NCI-H774 (cell line): Measurements from ENCODE around the gene ANTXR1.
"Not testable (repeated sequence)": the region's sequence is repeated elsewhere in the genome, so short reads cannot be mapped to it uniquely, and the experiment has no call there.

ENCODE experiments used
- DNase-seq: peaks from one replicate; lab custom pipeline; 2025; lab: John Stamatoyannopoulos, UW

Gene ANTXR1

DNA sequence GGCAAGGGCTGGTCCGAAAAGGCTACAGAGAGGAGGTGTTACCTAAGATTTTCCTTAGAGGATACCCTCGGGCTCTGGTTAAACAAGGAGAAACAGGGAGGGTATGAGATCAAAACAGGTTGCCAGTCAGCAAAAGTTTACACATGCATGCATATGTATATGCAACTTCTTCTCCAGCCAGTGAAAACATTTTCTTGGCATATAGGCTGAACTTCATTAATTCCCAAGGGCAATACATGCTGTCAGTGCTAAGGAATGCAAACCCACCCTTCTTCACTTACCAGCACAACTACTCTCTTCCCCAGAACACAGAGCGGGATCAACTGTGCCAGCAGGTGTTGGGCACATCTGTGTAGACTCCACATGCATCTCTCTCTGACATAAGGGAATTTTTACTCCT lies 198.1 kb downstream of the ANTXR1 start:
- no peak for DNase-seq

DNA sequence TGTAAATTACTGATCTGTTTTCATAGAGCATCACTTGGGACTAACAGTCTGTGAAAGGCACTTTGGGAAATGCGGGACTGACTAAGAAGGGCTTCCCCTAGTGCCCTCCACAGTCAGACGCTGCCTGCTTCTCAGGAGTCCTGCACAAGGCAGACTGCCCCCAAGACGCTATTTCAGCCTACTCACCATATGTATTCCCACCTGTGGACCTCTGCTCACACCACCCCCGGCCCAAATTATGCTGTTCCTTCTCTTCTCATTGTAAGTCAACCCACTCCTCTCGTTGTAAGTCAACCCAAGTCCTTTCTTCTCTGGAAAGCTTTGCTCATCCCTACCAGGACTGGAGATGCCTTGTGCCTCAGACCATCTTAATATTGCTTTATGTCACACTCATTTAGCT lies 198.7 kb downstream of the ANTXR1 start:
- no peak for DNase-seq

DNA sequence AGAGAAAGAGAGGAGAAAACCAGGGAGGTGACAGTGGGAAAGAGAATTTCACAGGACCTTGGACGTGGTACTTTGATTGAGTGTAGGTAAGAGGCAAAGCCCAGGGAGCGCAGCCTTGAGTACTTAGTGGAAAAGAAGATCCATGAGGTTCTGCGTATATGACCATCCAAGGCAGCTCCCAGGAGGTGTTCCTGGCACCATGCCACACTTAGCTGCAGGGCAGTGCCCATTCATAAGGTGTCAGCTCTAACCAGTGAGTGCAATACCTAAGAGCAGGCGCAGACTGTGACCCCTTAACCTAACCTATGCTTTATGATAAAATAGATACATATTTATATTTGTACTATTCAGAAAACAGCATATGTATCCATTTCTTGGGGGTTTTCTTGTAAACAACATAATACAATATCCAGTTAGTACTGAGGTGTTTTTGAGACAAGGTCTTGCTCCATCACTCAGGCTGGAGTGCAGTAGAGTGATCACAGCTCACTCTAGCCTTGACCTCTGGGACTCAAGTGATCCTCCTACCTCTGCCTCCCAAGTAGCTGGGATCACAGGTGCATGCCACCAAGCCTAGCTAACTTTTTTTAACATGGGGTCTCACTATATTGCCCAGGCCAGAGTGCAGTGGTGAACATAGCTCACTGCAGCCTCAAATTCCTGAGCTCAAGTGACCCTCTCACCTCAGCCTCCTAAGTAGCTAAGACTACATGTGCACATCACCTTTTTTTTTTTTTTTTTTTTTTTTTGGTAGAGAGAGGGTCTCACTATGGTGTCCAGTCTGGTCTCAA lies 199.5 kb downstream of the ANTXR1 start:
- DNase-seq: no peak

DNA sequence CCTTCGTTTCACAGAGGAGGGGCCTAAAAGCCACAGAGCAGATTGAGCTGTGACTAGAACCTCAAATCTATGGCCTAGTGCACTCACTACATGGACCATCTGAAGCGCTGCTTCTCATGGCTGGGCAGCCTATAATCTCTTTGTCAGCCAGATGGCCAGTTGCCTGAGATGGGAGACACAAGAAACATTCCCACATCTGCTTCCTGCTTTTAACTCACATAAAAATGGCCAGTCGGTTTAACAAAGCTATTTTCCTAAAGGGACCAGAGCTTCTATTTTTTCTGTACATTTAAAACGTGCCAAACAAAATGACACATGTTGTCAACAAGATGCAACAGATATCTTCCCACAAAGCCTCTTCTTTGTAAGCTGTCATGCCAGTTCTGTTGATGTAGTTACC lies 200.2 kb downstream of the ANTXR1 start:
- DNase-seq: no peak

DNA sequence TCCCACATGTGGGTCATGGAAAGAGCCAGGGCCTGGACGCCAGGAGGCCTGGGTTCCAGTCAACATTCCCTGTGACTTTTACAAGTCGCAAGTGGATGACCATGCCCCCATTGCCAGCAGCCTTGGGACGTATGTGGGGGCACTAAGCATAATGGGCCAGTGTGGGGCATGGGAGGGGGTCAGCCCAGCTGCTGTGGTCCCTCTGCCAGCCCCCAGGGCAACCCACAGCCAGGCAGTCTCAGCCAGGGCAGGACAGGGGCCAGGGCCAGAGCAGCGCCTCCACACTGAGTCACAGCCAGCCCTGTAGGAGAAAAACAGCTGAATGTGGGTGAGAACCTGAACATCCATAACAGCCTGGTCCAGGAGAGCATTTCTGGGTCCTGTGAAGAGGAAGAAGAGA lies 200.8 kb downstream of the ANTXR1 start:
- DNase-seq: no peak

DNA sequence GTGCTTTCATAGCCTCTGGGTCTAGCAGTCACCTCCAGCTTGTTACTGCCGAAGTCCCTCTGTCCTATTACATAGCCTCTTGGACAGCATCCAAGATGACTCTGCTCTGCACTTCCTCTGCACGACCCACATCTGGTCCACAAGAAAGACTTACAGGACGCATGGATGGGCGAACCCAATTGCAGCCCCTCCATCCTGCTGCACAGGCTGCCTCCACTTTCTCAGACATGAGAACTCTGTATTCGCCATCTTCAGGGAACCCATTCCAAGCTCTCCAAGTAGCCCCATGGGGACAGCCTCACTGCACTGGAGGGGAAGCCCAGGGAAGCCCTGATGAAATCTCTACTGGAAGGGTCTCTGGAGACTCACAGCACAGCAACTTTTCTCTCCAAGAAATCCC lies 201.9 kb downstream of the ANTXR1 start:
- DNase-seq: no peak

DNA sequence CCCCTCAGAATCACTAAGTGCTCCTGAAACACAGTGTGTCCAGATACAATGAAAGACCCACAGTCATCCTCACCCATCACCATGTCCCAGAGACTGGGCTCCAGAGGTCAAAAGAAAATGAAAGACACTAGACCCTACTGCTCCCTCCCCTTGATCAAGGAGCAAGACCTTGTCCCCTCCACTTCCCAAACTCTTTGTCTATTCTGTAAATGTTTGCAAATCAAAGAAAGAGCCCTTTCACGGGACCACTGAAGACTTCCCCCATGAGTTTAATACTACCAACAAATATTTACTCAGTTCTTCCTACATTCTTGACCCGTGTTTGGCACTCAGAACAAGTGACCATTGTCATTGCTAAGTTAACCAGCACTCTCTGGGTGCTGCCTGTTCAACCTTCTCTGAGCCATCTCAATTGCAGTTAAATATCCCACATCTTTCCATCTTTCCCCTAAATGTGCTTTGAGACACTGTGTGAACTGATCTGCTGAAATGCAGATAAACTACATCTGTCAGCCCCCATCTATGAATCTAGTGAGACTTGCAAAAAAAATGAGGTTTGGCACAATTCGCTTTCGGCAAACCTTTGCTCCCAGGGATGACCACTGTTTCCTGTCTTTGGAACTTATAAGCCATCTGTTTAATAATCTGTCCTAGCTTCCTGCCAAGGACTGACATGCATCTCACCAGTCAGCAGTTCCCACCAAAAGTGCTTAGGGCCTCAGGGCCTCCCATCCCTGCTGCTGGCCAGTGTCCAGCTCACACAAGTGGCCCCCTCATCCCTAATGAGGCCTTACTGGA lies 203.8 kb downstream of the ANTXR1 start:
- no peak for DNase-seq

DNA sequence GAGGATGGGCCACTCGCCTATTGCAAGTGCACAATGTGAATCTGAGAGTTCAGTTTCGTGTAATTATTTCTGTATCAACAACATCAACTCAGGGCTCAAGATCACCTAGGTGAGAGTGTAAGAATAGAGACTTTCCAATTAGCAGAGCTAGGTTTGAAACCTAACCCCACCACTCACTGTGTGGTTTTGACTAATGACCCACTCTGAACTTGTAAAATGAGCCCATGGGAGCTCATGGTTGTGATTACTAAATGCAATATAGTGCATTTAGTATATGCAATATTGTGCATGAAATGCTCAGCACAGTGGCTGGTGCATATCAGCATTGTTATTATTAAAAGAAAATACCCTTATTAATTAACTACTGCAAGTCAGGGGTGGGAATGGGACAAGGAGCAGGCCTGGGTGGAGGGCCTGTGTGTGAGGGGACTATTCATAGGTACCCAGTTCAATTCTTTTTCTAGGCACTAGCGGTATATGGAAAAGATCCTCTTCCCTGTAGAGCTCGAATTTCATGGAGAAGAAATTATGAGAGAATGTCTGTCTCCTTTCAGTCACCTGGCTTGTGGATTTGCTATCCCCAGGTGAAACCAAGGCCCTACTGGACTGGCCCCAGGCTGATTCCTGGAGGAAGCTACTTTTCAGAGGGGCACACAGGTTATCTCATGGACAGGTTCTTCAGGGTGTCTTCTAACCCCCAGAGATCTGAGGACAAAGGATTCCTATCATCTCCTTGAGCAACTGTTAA lies 204.5 kb downstream of the ANTXR1 start:
- no peak for DNase-seq

DNA sequence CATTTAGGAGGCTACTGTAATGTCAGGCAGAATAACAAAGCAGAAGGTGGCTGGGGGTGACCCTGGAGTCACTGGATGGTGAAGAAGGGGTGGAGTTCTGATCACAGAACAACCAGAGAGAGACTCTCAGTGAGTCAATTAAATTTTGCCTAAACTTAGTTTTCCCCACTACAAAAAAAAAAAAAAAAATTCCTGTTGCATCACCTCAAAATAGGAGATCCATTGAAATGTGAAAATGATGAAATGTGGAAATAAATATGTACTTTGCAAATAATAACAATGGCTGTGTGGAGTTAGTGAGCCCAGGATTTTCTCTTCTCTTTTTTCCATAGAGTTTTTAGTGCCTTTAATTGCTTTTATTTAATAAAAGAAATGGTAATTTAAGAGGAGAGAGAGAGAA lies 208.5 kb downstream of the ANTXR1 start:
- no peak for DNase-seq

DNA sequence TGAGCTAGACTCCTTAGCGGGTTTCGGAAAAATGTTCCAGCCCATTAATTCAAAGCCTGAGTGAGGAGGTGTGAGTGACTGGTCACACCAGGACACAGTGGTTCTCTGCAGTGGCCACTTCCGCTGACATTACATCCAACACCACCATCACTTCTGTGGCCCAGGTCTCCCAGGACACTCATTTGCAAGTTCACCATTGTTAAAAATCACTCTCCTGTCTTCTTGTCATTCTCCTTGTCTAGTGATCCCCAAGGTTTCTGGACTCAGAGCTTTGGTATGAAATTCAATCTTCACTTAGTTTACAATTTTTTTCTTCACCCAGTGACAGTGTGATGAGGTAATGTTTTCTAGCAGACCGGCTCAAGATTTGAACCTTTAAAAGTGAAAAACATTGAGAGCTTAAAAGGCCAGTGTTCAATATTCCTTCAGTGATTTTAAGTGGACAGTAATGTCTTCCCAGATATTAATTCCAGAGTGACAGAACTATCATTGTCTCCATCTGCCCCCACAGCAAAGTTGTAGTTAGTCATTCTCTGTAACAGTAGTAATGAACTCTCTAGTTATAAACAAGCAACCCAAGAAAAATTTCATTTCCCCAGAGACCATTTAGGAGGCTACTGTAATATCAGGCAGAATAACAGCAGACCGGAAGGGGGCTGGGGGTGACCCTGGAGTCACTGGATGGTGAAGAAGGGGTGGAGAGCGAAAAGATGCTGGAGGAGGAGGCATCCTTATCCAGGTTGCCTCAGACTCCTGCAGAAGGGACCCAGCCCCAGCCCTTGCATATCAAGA lies 209.2 kb downstream of the ANTXR1 start:
- DNase-seq: no peak

DNA sequence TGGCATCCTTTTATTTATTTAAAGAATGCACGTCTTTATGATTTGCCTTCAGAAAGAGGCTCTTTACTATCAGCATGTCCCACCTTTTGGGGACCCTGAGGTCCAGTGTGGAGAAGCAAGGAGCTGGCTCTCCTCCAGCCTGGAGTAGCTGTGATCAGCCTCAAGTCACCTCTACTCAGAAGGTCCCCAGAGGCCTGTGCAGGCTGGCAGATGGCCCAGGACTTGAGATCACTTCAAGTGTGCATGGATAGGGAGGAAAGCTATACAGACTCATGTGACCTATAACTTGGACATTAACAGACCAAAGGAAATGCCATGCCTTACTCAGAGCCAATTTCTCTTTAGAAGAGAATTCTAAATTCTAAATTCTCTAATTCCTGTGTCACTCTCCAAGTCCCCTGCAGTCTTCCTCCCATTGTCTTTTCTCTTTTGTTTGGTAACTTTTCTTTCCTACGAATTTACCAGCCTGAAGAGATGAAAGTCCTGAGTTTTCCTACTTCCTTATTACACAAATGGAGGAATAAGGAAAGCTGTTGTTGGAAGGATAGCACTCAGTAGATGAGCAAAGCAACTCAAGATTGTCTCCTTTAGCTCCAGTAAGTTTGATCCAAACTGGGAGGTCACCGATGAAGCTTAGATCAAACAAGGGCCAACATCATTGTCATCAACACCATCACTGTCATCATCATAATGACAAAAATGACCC lies 210.1 kb downstream of the ANTXR1 start:
- DNase-seq: no peak

DNA sequence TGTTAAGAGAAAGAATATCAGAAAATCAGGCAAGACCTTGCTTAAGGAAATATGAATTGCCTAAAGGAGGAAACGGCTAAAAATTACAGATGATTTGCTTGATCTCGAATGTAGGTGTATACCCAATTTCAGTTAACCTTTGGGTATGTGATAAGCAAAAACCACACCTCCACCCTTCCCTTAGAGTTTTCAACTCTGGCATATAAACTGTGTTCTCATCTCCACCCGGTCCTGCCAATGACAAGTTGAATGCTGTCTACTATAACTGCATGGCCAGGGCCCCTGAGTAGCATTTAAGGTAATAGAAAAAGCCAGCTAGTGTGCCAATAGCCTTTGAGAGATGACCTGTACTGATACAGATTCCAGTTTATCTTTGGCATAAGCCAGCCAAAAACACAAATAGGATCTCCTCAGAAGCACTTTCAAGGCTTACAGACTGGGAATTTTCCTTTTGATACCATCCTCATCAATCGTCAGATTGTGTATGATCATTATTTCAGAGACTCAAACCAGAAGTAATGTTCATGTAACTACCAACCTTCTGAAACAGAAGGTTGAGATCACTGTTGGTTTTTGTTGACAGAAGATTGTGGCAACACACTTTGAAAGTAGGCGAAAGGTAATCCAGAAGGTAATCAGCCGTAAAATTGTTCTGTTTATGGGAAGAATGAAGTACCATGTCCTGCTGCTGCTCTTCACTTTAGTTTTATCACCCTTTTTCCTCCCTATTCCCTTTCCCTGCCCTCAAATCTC lies 211.0 kb downstream of the ANTXR1 start:
- DNase-seq: no peak

DNA sequence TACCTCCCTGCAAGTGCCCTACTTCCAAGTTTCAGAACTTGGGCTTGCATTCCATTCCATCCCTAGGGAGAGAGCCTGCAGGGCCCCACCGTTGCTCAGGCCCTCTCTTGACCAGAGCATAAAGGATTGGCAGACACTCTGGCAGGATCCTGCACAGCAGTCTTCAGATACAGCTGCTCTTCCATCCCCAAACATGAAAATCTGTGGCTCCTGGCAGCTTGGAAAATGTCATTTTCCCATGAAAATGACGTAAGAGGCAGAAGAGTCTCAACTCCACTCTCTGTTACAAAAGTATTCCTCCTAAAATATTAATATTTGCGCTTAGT lies 211.5 kb downstream of the ANTXR1 start:
- DNase-seq: no peak

DNA sequence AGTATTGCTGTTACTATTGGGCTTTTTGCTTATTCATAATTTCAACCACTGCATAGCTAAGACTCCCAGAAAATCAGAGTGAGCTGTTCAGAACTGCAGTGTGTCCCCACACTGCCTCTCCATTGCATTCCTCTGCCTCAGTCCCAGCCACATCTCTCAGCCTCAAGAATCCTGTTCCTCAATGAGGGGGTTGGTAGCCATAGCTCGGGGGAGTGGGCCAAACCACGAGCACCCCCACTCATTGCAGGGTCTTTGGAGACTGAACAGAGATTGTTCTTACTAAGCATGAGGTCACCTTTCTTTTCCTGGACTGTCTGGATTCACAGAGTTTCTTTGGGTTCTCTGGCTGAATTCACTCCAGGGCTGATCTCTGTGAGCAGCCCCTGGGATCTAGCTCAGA lies 213.0 kb downstream of the ANTXR1 start:
- DNase-seq: no peak

DNA sequence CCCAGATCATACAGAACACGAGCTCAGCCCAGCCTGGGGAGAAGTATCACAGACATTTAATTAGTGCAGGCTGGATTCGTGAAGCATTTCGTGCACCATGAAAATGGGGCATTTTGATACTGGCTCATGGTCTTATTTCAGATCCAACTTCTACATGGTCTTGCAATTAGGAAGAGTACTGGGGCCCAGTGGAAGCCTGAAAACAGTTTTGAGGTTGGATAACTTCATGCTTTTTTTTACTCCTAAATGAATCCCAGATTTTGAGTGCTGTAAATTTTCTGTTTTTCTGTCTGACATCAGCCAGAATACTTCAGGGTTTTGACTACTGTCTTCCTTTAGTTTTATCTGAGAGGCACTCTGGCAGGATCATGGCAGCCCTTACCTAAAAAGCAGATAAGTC lies 213.9 kb downstream of the ANTXR1 start:
- DNase-seq: no peak

DNA sequence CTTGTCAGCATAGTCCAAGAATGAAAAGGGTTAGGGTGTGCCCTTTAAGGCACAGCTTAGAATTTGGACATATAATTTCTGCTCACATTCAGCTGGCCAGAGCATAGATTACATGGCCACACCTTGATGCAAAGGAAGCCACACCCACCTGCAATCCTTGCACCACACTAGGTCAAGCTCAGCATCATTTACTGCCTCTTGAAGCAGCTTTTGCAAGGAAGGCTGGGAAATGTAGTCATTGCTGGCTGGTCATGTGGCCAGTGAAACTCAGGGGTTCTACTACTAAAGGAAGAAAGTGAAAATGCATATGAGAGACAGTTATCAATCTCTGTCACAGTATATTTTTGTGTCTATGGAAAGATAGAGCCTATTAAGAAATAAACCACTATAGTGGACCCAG lies 214.7 kb downstream of the ANTXR1 start:
- DNase-seq: no peak

DNA sequence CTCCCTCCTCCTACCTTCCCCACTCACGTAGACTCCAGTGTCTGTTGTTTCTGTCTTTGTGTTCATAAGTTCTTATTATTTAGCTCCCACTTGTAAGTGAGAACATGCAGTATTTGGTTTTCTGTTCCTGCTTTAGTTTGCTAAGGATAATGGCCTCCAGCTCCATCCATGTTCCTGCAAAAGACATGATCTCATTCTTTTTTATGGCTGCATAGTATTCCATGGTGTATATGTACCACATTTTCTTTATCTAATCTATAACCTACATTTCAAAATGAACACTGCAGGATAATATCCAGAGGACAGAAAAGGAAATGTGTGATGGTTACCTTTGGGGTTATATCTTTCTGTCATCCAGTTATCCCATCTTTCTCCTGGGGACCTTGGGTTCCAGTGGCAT lies 218.0 kb downstream of the ANTXR1 start:
- DNase-seq: not testable (repeated sequence)

DNA sequence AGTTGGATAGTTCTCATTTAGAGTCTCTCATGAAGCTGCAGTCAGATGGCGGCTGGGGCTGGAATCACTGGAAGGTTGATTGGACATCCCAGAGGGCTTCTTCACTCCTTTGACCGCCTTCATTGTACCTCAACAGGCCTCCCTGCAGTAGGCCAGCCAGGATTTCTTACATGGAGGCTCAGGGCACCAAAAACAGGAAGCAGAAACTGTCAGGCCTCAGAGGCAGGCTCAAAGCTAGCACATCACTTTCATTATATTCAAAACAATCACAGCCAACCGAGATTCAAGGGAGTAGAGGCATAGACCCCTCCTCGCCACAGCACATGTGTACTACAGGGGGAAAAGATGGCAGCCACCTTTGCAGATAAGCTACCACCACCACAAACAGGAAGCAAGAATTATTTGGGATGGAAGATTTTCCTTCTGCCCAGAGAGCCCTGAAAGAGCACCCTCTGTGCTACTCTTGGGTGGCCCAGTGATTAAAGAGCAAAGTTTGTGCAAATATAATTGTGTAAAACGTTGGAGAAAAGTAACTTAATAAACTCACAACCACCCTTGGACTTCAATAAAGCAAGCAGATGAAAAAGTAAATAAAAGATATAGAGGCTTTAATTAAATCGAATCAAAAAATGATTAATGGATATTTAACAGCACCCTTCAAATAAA lies 218.8 kb downstream of the ANTXR1 start:
- DNase-seq: no peak

DNA sequence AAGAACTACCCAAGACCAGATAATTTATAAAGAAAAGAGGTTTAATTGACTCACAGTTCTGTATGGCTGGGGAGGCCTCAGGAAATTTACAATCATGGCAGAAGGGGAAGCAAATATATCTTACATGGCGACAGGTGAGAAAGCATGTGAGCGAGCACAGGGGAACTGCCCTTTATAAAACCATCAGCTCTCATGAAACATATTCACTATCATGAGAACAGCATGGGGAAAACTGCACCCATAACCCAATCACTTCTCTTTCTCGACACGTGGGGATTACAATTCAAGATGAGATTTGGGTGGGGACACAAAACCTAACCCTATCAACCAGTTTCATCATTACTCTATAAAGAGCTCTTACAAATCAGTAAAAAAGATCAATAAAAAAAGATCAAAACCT lies 222.9 kb downstream of the ANTXR1 start:
- not testable (repeated sequence) for DNase-seq

DNA sequence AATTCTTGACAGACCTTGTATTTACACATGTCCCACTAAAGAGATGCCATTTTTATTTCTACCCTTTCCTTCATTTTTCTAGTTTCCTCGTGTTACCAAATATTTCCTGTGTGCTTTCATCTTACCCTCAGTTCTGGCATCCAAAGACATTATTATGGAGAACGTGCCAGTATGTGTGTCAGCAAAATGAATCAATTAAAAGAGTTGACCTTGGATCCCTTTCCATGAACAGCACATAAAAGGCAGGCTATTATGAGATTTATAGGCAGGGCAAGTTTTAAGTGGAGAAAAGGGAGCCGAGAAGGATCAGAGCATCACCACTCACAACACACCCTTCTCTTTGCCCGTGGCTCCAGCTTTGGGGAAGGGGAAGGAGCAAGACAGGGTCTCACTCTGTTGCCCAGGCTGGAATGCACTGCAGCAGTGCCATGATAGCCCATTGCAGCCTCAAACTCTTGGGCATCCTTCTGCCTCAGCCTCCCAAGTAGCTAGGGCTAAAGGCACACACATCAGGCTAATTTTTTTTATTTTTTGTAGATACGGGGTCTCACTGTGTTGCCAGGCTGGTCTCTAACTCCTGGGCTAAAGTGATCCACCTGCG lies 224.2 kb downstream of the ANTXR1 start:
- DNase-seq: no peak
